ENCODE data around the gene PPP2R5A. TPM values are rescaled to one million over a fixed set of nuclear protein-coding genes. Genes with fewer than 3 reads are reported as not detected.
"Not testable (repeated sequence)": the region's sequence is repeated elsewhere in the genome, so short reads cannot be mapped to it uniquely, and the experiment has no call there.

PPP2R5A gene
- total RNA-seq, 1 experiment from 2014 or later, result 45.2 TPM

DNA sequence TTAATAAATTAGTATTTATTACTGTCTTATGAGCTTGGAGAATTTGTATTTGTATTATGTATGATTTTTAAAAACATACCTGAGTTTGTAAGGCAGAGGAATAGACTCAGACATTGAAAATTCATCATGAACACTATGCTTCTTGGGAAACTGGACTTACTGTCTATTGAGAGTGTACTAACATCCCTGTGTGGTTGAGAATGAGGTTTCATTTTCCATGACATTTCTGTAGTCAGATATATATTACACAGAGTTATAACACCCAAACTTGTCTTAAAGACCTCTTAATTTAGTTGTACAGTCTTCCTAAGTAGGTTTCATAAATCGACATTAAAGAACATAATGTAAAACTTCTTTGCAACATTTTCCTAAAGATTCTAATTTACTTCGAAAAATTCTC is 30.0 kb downstream of the PPP2R5A start:
- Mint-ChIP-seq H3K4me1 (ENCODE audit: low read depth, unreplicated experiment) (peaks cover 13% of the 10 kb centered on the region), H3K27me3 (ENCODE audit: unreplicated experiment) (no peaks in the 10 kb centered on the region), H3K4me3 (ENCODE audit: low read depth, unreplicated experiment) (no peak overlapping the region), H3K36me3 (ENCODE audit: insufficient read depth, unreplicated experiment) (peaks cover 1% of the 10 kb centered on the region), H3K27ac (ENCODE audit: unreplicated experiment) (no peak overlapping the region), H3K9me3 (ENCODE audit: low read depth, unreplicated experiment) (no peaks in the 10 kb centered on the region)
- intact Hi-C loops (cut with micrococcal nuclease; ENCODE audit: unreplicated experiment), result loop anchor here (1.0 kb wide), 1 partner anchor 245 kb away; no protein-coding TSS in a partner anchor
- DNase-seq, result no peak
- CTCF ChIA-PET, result no interaction called here
- TF ChIP-seq, protein P1, sequence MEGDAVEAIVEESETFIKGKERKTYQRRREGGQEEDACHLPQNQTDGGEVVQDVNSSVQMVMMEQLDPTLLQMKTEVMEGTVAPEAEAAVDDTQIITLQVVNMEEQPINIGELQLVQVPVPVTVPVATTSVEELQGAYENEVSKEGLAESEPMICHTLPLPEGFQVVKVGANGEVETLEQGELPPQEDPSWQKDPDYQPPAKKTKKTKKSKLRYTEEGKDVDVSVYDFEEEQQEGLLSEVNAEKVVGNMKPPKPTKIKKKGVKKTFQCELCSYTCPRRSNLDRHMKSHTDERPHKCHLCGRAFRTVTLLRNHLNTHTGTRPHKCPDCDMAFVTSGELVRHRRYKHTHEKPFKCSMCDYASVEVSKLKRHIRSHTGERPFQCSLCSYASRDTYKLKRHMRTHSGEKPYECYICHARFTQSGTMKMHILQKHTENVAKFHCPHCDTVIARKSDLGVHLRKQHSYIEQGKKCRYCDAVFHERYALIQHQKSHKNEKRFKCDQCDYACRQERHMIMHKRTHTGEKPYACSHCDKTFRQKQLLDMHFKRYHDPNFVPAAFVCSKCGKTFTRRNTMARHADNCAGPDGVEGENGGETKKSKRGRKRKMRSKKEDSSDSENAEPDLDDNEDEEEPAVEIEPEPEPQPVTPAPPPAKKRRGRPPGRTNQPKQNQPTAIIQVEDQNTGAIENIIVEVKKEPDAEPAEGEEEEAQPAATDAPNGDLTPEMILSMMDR (IDR thresholded peaks at IDR 0.05; ENCODE audit: unreplicated experiment), result no peak
- no TSS peak for BruUV-seq (replicated peaks)

- BruUV-seq (replicated peaks), result no TSS peak
- Mint-ChIP-seq H3K36me3 (ENCODE audit: insufficient read depth, unreplicated experiment) (peaks cover 4% of the 10 kb centered on the region), H3K4me3 (ENCODE audit: low read depth, unreplicated experiment) (no peak overlapping the region), H3K27me3 (ENCODE audit: unreplicated experiment) (no peaks in the 10 kb centered on the region), H3K9me3 (ENCODE audit: low read depth, unreplicated experiment) (no peaks in the 10 kb centered on the region), H3K4me1 (ENCODE audit: low read depth, unreplicated experiment) (peaks cover 13% of the 10 kb centered on the region), H3K27ac (ENCODE audit: unreplicated experiment) (peak overlapping the region; percentile 14)
- TF ChIP-seq, protein P1 (IDR thresholded peaks at IDR 0.05; ENCODE audit: unreplicated experiment), result peak; percentile 33
- DNase-seq, result peak; percentile 41
- CTCF ChIA-PET, result interaction anchor here (0.9 to 1.2 kb wide), 2 partner anchors 142 to 245 kb away, joined by 3 to 9 read pairs; no protein-coding TSS in a partner anchor
- intact Hi-C loops (cut with micrococcal nuclease; ENCODE audit: unreplicated experiment), result loop anchor here (1.0 to 2.0 kb wide), 2 partner anchors 246 to 251 kb away; no protein-coding TSS in a partner anchor
These were observed 30.7 kb downstream of the PPP2R5A start for GRCh38 chr1:212315907-212316306.

DNA sequence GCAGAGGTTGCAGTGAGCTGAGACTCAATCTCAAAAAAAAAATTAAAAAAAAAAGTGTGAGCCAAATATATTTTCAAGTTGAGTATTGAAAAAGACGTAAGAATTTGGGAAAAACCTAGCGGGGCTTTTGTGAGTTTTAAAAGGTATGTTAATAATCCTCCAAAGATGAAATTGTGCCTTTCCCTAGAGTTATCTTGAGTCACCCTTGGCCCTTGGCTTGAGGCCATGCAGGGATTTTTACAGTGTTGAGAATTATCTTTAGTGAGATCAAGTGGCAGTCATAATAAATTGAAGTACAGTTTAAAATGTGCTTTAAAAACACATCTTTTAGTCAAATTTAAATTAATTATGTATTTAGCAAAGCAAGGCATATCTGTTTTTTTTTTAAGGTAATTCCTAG is 32.7 kb downstream of the PPP2R5A start:
- H3K27ac Mint-ChIP-seq (ENCODE audit: unreplicated experiment), result no peak overlapping the region
- no peak for DNase-seq
- CTCF ChIA-PET, result no interaction called here
- no peaks in the 10 kb centered on the region for H3K27me3 Mint-ChIP-seq (ENCODE audit: unreplicated experiment)
- H3K4me1 Mint-ChIP-seq (ENCODE audit: low read depth, unreplicated experiment), result peaks cover 13% of the 10 kb centered on the region
- H3K4me3 Mint-ChIP-seq (ENCODE audit: low read depth, unreplicated experiment), result no peak overlapping the region
- no peaks in the 10 kb centered on the region for H3K9me3 Mint-ChIP-seq (ENCODE audit: low read depth, unreplicated experiment)
- H3K36me3 Mint-ChIP-seq (ENCODE audit: insufficient read depth, unreplicated experiment), result peaks cover 4% of the 10 kb centered on the region
- TF ChIP-seq, protein P1 (IDR thresholded peaks at IDR 0.05; ENCODE audit: unreplicated experiment), result no peak
- no TSS peak for BruUV-seq (replicated peaks)
- intact Hi-C loops (cut with micrococcal nuclease; ENCODE audit: unreplicated experiment), result loop anchor here (2.0 kb wide), 1 partner anchor 253 kb away; no protein-coding TSS in a partner anchor

- BruUV-seq (replicated peaks); intact Hi-C loops (cut with micrococcal nuclease; ENCODE audit: unreplicated experiment); H3K36me3 Mint-ChIP-seq (ENCODE audit: insufficient read depth, unreplicated experiment); H3K27me3 Mint-ChIP-seq (ENCODE audit: unreplicated experiment); DNase-seq; H3K27ac Mint-ChIP-seq (ENCODE audit: unreplicated experiment); H3K4me3 Mint-ChIP-seq (ENCODE audit: low read depth, unreplicated experiment); CTCF ChIA-PET; H3K4me1 Mint-ChIP-seq (ENCODE audit: low read depth, unreplicated experiment); H3K9me3 Mint-ChIP-seq (ENCODE audit: low read depth, unreplicated experiment): not testable (repeated sequence)
These were observed 35.8 kb downstream of the PPP2R5A start for GRCh38 chr1:212321031-212321430.

DNA sequence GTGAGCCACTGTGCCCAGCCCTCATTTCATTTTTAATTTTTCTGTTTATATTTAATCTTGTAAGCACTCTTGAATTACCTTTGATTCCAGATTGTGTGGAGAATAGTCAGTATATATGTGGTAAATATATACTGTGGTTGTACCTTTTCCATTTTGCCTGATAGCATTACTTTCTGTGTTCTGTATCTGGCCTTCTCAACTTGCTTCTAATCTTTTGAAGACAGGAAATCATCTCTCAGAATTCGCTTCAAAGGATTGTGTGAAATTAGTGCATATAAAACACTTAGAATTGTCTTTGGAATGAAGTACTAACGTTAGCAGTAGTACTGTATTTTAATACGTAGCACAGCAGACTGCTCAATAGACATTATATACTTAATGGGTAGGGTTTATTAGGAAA is 37.9 kb downstream of the PPP2R5A start:
- no peaks in the 10 kb centered on the region for H3K27me3 Mint-ChIP-seq (ENCODE audit: unreplicated experiment)
- no peak overlapping the region for H3K27ac Mint-ChIP-seq (ENCODE audit: unreplicated experiment)
- CTCF ChIA-PET, result no interaction called here
- TF ChIP-seq, protein P1 (IDR thresholded peaks at IDR 0.05; ENCODE audit: unreplicated experiment), result no peak
- no peaks in the 10 kb centered on the region for H3K9me3 Mint-ChIP-seq (ENCODE audit: low read depth, unreplicated experiment)
- DNase-seq, result no peak
- intact Hi-C loops (cut with micrococcal nuclease; ENCODE audit: unreplicated experiment), result no loop called here
- H3K4me3 Mint-ChIP-seq (ENCODE audit: low read depth, unreplicated experiment), result no peak overlapping the region
- BruUV-seq (replicated peaks), result no TSS peak
- no peaks in the 10 kb centered on the region for H3K4me1 Mint-ChIP-seq (ENCODE audit: low read depth, unreplicated experiment)
- H3K36me3 Mint-ChIP-seq (ENCODE audit: insufficient read depth, unreplicated experiment), result peaks cover 4% of the 10 kb centered on the region

Measured in Calu3 (cell line).